GM19351 (cell line): Measurements from ENCODE around the gene LIPA.
"Not testable (repeated sequence)": the region's sequence is repeated elsewhere in the genome, so short reads cannot be mapped to it uniquely, and the experiment has no call there.

Source experiments
- ATAC-seq: cut with Tn5 transposase; IDR thresholded peaks from one replicate; pipeline ENCODE4 v1.9.1; 2021; ENCODE audit warnings: mild to moderate bottlenecking, moderate library complexity; ENCODE audit not compliant: unreplicated experiment

Gene LIPA

DNA sequence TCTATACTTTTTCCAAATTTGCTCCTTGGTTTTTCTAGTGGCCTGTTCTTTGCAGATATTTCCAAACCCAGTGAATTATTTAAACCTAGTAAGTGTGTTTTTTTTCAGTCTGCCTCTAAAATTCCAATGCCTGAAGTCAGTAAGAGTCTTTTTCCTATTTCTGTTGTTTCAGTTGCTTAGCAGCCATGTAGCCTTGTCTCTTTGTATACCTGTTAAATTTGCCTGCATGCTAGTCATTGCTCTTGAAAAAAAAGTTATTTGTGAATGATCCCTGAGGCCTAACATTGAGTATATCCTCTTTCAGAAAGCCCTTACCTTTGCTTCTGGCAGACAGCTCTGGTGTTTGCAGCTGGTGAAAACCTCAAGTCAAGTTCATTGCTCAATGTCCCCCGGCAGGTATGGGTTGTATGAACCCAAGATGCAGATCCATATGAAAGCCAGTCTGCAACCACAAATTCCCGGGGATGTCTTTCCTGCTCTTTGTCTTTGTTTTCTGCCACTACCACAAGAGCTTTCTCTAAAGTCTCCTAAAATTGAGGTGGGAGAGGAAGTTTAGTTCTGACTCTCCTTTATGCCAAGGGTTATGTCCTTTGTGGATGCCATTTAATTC, 80.2 kb downstream of the LIPA start:
- ATAC-seq = no peak

DNA sequence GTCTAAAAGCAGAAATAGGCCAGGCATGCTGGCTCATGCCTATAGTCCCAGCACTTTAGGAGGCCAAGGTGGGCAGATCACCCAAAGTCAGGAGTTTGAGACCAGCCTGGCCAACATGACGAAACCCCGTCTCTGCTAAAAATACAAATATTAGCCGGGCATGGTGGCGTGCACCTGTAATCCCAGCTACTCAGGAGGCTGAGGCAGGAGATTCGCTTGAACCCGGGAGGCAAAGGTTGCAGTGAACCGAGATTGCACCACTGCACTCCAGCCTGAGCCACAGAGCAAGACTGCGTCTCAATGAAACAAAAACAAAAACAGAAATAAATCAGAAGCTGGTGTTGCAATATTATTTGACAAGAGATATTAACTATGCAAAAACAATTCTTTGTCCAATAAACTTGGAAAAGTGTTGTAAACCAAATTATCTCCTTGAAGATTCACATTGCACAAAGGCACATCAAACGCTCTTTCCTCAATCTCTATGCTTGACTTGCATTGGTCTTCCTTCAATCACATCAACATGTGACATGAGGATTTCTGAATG, 83.1 kb downstream of the LIPA start:
- not testable (repeated sequence) for ATAC-seq

DNA sequence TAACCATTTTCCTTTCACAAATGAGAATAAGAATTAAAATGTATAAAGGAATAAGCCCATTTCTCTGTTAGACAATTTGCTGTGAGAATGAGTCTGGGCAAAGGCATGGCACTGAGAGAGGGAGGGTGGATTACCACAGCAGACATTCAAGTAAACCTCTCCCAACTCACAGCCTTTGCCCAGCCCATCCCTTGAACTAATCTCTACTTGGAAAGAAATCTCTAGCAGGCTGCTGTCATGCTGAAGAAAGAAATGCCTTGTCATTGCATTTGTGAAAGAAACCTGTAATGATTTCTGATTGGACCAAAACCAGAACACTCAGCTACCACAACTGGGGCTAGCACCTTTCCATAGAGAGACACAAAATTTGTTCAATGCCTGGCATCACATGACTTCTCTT, 83.7 kb downstream of the LIPA start:
- ATAC-seq = no peak

DNA sequence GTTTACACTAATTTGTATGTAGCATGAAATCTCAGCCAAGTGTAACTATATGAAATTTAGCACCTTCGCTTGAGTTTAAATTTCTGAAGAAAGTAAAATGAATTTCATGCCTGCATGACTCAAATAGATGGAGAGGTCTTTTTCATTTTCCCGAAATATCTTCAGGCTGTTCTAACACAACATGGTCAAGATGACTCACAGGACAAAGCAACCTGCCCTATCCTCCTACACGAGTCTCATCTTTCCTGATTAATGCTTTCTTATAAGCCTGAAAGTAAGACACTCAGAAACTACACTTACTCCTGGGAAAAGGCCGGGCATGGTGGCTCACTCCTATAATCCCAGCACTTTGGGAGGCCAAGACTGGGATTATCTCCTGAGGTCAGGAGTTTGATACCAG, 85.7 kb downstream of the LIPA start:
- no peak for ATAC-seq

DNA sequence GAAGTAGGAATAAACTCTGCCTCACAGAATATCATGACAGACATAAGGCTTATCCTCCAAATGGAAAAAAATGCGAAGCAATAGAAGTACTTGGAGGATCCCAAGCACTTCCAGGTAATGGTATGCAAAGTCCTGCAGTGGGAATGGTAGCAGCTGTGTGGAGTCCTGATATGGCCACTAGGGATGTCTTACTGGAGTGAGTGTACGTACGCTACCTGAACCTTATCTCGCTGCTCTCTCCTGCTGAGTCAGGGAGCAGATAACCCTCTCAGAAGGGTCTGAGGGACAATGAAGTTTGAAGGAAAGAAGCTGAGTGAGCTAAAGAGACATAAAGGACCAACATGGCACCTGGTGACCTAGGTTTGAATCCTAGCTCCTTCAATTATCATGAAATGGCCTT, 86.7 kb downstream of the LIPA start:
- ATAC-seq = no peak

DNA sequence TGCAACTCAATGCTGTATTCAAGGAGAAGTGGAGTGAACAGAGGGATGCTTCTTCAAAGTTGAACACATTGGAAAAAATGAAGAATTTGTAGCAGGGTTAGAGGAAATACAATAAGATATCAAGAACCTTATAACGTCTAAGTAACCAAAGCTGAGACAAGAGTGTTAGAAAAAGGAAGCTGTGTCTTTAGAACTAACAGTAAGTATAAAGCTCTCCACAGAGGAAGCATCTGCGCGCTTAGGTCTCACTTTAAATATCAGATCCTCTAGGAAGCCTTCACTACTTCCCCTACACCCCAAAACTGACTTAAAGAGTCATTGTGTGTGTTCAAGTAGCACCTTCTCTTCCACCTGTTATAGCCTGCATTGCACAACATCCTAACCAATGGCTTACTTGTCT, 87.5 kb downstream of the LIPA start:
- no peak for ATAC-seq
